ENCODE data around the gene HOXB7. TPM values are rescaled to one million over a fixed set of nuclear protein-coding genes. Genes with fewer than 3 reads are reported as not detected.

Gene HOXB7
- total RNA-seq, 1 donor from 2014 or later = not detected

DNA sequence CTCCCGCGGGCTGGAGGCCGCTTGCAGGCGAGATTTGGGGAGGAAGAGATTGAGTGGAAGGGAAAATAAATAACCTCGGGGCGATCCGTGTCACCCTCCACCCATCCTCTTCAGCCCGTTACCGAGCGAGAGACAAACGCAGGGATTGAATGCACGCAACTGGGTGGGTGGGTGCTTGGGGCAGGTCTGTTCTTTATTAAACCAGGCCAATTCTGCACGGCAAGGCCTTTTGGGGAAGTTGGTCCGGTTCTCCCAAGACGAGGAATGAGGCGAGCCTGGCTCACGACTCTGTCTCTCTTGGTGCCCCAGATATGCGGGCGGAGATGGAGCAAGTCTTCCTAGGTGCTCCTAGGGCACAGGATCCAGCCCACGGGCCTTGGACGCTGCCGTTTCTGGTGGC is 396 bp upstream of the HOXB7 start:
- Mint-ChIP-seq H3K9me3 (ENCODE audit: unreplicated experiment) (no peaks in the 10 kb centered on the region), H3K4me1 (ENCODE audit: unreplicated experiment) (peaks cover 20% of the 10 kb centered on the region), H3K4me3 (ENCODE audit: unreplicated experiment) (no peak overlapping the region), H3K27ac (ENCODE audit: unreplicated experiment) (no peak overlapping the region), H3K27me3 (ENCODE audit: unreplicated experiment) (peaks cover 84% of the 10 kb centered on the region), H3K36me3 (ENCODE audit: unreplicated experiment) (no peaks in the 10 kb centered on the region)
- DNase-seq (ENCODE audit: extremely low spot score, unreplicated experiment) = no peak
- TF ChIP-seq, protein P1, sequence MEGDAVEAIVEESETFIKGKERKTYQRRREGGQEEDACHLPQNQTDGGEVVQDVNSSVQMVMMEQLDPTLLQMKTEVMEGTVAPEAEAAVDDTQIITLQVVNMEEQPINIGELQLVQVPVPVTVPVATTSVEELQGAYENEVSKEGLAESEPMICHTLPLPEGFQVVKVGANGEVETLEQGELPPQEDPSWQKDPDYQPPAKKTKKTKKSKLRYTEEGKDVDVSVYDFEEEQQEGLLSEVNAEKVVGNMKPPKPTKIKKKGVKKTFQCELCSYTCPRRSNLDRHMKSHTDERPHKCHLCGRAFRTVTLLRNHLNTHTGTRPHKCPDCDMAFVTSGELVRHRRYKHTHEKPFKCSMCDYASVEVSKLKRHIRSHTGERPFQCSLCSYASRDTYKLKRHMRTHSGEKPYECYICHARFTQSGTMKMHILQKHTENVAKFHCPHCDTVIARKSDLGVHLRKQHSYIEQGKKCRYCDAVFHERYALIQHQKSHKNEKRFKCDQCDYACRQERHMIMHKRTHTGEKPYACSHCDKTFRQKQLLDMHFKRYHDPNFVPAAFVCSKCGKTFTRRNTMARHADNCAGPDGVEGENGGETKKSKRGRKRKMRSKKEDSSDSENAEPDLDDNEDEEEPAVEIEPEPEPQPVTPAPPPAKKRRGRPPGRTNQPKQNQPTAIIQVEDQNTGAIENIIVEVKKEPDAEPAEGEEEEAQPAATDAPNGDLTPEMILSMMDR (IDR thresholded peaks at IDR 0.05) = no peak

DNA sequence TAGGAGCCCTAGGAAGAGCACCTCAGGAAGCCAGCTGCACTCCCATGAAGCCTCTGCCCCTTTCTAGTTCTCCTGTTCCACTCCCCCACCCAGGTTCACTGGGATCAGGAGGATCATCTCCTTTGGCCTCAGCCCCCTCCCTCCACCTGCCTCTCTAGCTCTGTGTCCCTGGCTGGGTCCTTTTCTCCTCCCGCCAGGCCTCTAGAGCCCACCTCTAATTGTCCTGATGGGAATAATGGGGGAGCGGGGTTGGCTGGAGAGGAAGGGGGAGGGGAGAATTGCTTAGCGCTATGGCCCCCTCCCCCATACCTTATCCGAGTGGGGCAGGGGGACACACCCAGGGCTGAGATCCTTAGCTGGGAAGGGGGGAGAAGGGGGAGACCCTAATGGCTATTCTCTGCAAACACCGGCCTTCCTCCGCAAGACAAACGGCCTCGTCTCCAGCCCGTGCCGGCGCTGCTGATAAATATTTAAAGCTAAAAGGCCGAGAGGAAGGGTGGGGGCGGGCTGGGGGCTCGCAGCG is 997 bp downstream of the HOXB7 start:
- H3K9me3 Mint-ChIP-seq (ENCODE audit: unreplicated experiment) = no peaks in the 10 kb centered on the region
- H3K4me3 Mint-ChIP-seq (ENCODE audit: unreplicated experiment) = no peak overlapping the region
- H3K36me3 Mint-ChIP-seq (ENCODE audit: unreplicated experiment) = no peaks in the 10 kb centered on the region
- DNase-seq (ENCODE audit: extremely low spot score, unreplicated experiment) = no peak
- TF ChIP-seq, protein P1 (IDR thresholded peaks at IDR 0.05) = no peak
- H3K4me1 Mint-ChIP-seq (ENCODE audit: unreplicated experiment) = peaks cover 20% of the 10 kb centered on the region
- no peak overlapping the region for H3K27ac Mint-ChIP-seq (ENCODE audit: unreplicated experiment)
- H3K27me3 Mint-ChIP-seq (ENCODE audit: unreplicated experiment) = peaks cover 84% of the 10 kb centered on the region

DNA sequence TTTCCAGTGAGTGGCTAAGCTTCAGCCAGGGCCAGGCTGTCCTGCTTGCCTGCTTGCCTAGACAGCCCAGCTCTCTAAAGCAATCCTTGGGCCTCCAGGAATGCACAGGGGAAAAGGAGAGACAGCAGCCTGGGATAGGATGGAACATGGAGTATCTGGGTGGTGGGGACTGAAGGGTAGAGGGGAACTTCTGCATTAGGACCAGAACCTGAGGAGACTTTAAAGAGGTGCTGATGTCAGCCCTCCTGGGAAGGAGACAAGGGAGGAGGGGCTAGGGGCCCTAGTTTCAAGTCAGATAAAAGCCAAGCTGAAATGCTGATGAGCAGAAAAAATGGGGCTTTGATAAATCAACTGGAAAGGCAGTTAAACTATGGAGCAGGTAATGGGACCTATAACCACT is 1.8 kb downstream of the HOXB7 start:
- Mint-ChIP-seq H3K4me3 (ENCODE audit: unreplicated experiment) (no peak overlapping the region), H3K36me3 (ENCODE audit: unreplicated experiment) (no peaks in the 10 kb centered on the region), H3K4me1 (ENCODE audit: unreplicated experiment) (peaks cover 16% of the 10 kb centered on the region), H3K27me3 (ENCODE audit: unreplicated experiment) (peaks cover 85% of the 10 kb centered on the region), H3K27ac (ENCODE audit: unreplicated experiment) (no peak overlapping the region), H3K9me3 (ENCODE audit: unreplicated experiment) (no peaks in the 10 kb centered on the region)
- TF ChIP-seq, protein P1 (IDR thresholded peaks at IDR 0.05) = no peak
- DNase-seq (ENCODE audit: extremely low spot score, unreplicated experiment) = no peak

DNA sequence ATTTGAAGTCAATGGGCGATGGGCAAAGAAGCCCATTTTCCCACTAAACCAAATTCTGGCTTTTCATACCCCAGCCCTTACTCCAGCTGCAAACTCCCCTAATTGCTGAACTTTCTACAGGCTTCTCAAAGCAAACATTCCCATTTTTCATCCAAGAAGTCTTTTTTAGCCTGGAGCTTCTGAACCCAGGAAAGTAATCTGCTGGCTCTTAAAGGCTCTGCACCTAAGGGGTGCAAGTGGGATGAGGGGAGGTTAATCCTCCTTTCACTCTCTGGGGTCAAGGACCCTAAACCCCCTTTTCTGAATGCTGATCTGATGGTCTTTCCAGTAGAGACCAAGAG is 2.4 kb downstream of the HOXB7 start:
- Mint-ChIP-seq H3K36me3 (ENCODE audit: unreplicated experiment) (no peaks in the 10 kb centered on the region), H3K4me1 (ENCODE audit: unreplicated experiment) (peaks cover 13% of the 10 kb centered on the region), H3K27ac (ENCODE audit: unreplicated experiment) (no peak overlapping the region), H3K4me3 (ENCODE audit: unreplicated experiment) (no peak overlapping the region), H3K9me3 (ENCODE audit: unreplicated experiment) (peaks cover 2% of the 10 kb centered on the region), H3K27me3 (ENCODE audit: unreplicated experiment) (peaks cover 84% of the 10 kb centered on the region)
- no peak for DNase-seq (ENCODE audit: extremely low spot score, unreplicated experiment)
- TF ChIP-seq, protein P1 (IDR thresholded peaks at IDR 0.05) = no peak

DNA sequence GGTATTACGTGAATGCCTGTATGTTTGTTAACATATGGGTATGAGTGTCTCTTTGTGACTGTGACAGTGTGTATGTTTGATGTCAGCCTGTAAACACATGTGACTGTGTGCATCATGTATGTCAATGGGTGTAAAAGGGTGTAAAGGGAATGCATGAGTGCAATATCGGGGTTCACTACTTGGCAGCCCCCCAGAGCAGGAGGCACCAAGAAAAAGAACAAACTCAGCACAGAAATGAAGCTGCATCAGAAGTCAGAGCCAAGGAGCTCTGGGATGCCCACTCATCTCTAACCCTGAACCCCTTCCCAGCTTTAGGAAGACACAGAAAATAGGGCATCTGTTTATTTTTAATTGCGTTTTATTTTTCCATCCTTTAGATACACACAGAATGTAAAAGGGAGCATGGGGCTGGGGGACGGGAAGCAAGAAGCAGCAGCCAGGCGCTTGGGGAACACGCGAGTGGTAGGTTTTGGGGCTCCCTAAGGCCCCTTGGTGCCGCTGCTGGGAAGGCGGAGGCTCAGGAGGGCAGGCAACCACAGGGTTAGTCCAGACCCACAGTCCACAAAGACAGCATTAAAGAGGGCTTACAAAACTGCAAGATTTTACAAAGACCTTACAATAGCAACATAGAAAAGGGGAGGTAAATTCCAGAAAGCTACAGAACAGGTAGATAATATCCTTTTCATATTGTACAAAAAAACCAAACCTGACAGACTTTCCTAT is 3.8 kb downstream of the HOXB7 start:
- Mint-ChIP-seq H3K36me3 (ENCODE audit: unreplicated experiment) (no peaks in the 10 kb centered on the region), H3K4me1 (ENCODE audit: unreplicated experiment) (peaks cover 5% of the 10 kb centered on the region), H3K27ac (ENCODE audit: unreplicated experiment) (no peak overlapping the region), H3K4me3 (ENCODE audit: unreplicated experiment) (no peak overlapping the region), H3K9me3 (ENCODE audit: unreplicated experiment) (peaks cover 6% of the 10 kb centered on the region), H3K27me3 (ENCODE audit: unreplicated experiment) (peaks cover 88% of the 10 kb centered on the region)
- TF ChIP-seq, protein P1 (IDR thresholded peaks at IDR 0.05) = no peak
- DNase-seq (ENCODE audit: extremely low spot score, unreplicated experiment) = no peak

All from osteocyte (in vitro differentiated cells).